K562 (cell line): ENCODE data around the gene FN1. TPM values are rescaled to one million over a fixed set of nuclear protein-coding genes. Genes with fewer than 3 reads are reported as not detected.

ENCODE experiments used
- ARID1B ChIP-seq: fragments of 450-650 bp; IDR thresholded peaks from 2 replicates; pipeline ENCODE4 v1.6.1; 2016; ENCODE audit warnings: antibody characterized with exemption, mild to moderate bottlenecking, inconsistent platforms
- ATF1 ChIP-seq, 2 experiments: fragments of 450-650 bp in 1 of 2; IDR thresholded peaks; 2 replicates each; pipeline ENCODE4 v1.6.1; 2016; ENCODE audit warnings: missing compliant biosample characterization in 1 of 2, missing genetic modification characterization in 1 of 2
- HDAC2 ChIP-seq: fragments of 450-650 bp; IDR thresholded peaks from 2 replicates; pipeline ENCODE4 v1.6.1; 2016; ENCODE audit warnings: mild to moderate bottlenecking
- MYC ChIP-seq, 2 experiments: fragments of 250-450 bp in 1 of 2; sonication (Bioruptor Pico) in 1 of 2; IDR thresholded peaks; 2 replicates each; pipeline versions ENCODE4 v1.5.1 to v1.6.1; 2012 to 2021; ENCODE audit warnings: low read depth in 2 of 2, borderline replicate concordance in 1 of 2, improper control_type of control experiment in 1 of 2, low read length in 1 of 2, mild to moderate bottlenecking in 1 of 2, moderate library complexity in 1 of 2
- NR3C1 ChIP-seq: sonication (generic); formaldehyde crosslinking; IDR thresholded peaks from 2 replicates; pipeline ENCODE4 v1.8.1; 2022; ENCODE audit warnings: missing genetic modification reagents
- PML ChIP-seq: IDR thresholded peaks from 2 replicates; pipeline ENCODE4 v1.6.1; 2012; ENCODE audit warnings: low read length, inconsistent platforms
- RBM15 ChIP-seq: fragments of 200-400 bp; formaldehyde crosslinking; IDR thresholded peaks from 2 replicates; pipeline ENCODE4 v1.6.1; 2018; ENCODE audit warnings: mild to moderate bottlenecking, low read length, moderate library complexity; ENCODE audit not compliant: insufficient read depth
- SNRNP70 ChIP-seq: fragments of 200-400 bp; formaldehyde crosslinking; optimal IDR thresholded peaks from 2 replicates; pipeline ENCODE3; 2017; ENCODE audit warnings: low read depth, low read length
- SUPT5H ChIP-seq: fragments of 450-650 bp; IDR thresholded peaks from 2 replicates; pipeline ENCODE4 v1.6.1; 2016
- ZNF232 ChIP-seq: sonication (generic); formaldehyde crosslinking; IDR thresholded peaks from 2 replicates; pipeline ENCODE4 v1.8.0; 2022; ENCODE audit warnings: mild to moderate bottlenecking, missing genetic modification reagents
- polyA plus RNA-seq, 8 experiments: library from polyadenylated mRNA; depleted of rRNA in 4 of 8; stranded (reverse) in 5 of 8; unstranded in 3 of 8; fragments of >200 nt; fragmentation: Nextera tagmentation in 2 of 8; fragmentation: Illumina TruSeq in 1 of 8; extraction: Ambion mirVana in 2 of 8; extraction: Trizol in 1 of 8; gene quantifications; 2 replicates each; pipeline versions ENCODE4 v1.2.1 to v1.2.3, GENCODE V29; 2011 to 2014; ENCODE audit warnings: inconsistent platforms in 1 of 8, missing spikeins in 1 of 8
- total RNA-seq, 7 experiments: library from RNA; depleted of rRNA in 6 of 7; stranded (reverse); fragments of >200 nt in 6 of 7; fragmentation: Illumina TruSeq in 2 of 7; extraction: Trizol in 2 of 7; gene quantifications; 2 replicates each; pipeline versions ENCODE4 v1.2.1 to v1.2.3, GENCODE V29; 2011 to 2021; ENCODE audit warnings: low replicate concordance in 1 of 7
- TF ChIP-seq, protein P1 (sequence below): sonication (generic); formaldehyde crosslinking; IDR thresholded peaks from 2 replicates; pipeline ENCODE4 v1.8.0; 2022; ENCODE audit warnings: mild to moderate bottlenecking, missing genetic modification reagents
- TF ChIP-seq, protein P2 (sequence below), 2 experiments: fragments of 450-650 bp; IDR thresholded peaks; 2 replicates each; pipeline ENCODE4 v1.6.1; 2016
- TF ChIP-seq, protein P3 (sequence below), 3 experiments: fragments of 200-800 bp in 1 of 3; sonication (Bioruptor generic) in 1 of 3; sonication (generic) in 1 of 3; formaldehyde crosslinking in 1 of 3; IDR thresholded peaks; 2 replicates each; pipeline versions ENCODE4 v1.6.1 to v1.8.0; 2016 to 2022; ENCODE audit warnings: mild to moderate bottlenecking in 2 of 3, missing compliant biosample characterization in 2 of 3, missing genetic modification characterization in 2 of 3, missing genetic modification reagents in 1 of 3
- TF ChIP-seq, protein P4 (sequence below): fragments of 450-650 bp; formaldehyde crosslinking; IDR thresholded peaks from 2 replicates; pipeline ENCODE4 v1.4.0; 2022; ENCODE audit warnings: mild to moderate bottlenecking, moderate library complexity

FN1 gene
- total and polyA plus RNA-seq, 9 of the 15 experiments (the other 6 are each of a cell fraction or from before 2014, with no cell fraction given): 7.4 to 19.1 (median 11.2) TPM

DNA sequence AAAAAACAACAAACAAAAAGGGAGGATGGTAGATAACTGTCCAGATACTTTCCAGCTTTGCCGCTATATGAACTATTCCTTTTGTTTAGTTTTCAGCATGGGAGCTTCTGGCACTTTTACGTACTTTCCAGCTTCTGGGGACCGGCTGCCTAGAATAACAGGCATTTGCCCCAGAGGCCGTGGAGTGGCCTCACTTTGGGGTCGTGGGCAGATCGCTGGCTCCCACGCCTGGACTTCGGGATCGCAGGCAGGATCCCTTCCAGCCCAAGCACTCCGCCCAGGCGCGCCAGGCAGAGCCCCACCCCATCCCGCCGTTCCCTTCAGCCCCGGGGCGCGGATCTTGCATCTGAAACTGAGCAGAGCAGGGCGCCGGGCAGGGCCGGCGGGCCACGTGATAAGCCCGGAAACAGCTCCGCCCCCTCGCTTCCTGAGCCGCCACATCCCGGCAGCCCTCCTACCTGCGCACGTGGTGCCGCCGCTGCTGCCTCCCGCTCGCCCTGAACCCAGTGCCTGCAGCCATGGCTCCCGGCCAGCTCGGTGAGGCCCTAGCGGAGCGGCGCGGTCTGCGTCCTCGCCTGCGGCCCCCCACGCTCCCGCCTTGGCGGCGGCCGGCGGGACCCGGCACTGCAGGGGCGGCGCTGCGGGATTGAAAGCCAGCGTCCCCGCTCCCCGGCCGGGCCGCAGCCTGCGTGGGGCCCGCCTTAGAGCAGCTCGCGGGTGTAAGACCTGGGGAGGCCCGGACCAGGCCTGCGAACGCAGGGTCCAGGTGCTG, 124.1 kb downstream of the FN1 start, which contains the start of gene ATIC (continued):
- TF ChIP-seq, protein P1, sequence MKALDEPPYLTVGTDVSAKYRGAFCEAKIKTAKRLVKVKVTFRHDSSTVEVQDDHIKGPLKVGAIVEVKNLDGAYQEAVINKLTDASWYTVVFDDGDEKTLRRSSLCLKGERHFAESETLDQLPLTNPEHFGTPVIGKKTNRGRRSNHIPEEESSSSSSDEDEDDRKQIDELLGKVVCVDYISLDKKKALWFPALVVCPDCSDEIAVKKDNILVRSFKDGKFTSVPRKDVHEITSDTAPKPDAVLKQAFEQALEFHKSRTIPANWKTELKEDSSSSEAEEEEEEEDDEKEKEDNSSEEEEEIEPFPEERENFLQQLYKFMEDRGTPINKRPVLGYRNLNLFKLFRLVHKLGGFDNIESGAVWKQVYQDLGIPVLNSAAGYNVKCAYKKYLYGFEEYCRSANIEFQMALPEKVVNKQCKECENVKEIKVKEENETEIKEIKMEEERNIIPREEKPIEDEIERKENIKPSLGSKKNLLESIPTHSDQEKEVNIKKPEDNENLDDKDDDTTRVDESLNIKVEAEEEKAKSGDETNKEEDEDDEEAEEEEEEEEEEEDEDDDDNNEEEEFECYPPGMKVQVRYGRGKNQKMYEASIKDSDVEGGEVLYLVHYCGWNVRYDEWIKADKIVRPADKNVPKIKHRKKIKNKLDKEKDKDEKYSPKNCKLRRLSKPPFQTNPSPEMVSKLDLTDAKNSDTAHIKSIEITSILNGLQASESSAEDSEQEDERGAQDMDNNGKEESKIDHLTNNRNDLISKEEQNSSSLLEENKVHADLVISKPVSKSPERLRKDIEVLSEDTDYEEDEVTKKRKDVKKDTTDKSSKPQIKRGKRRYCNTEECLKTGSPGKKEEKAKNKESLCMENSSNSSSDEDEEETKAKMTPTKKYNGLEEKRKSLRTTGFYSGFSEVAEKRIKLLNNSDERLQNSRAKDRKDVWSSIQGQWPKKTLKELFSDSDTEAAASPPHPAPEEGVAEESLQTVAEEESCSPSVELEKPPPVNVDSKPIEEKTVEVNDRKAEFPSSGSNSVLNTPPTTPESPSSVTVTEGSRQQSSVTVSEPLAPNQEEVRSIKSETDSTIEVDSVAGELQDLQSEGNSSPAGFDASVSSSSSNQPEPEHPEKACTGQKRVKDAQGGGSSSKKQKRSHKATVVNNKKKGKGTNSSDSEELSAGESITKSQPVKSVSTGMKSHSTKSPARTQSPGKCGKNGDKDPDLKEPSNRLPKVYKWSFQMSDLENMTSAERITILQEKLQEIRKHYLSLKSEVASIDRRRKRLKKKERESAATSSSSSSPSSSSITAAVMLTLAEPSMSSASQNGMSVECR: peak; percentile 90
- TF ChIP-seq, protein P2, sequence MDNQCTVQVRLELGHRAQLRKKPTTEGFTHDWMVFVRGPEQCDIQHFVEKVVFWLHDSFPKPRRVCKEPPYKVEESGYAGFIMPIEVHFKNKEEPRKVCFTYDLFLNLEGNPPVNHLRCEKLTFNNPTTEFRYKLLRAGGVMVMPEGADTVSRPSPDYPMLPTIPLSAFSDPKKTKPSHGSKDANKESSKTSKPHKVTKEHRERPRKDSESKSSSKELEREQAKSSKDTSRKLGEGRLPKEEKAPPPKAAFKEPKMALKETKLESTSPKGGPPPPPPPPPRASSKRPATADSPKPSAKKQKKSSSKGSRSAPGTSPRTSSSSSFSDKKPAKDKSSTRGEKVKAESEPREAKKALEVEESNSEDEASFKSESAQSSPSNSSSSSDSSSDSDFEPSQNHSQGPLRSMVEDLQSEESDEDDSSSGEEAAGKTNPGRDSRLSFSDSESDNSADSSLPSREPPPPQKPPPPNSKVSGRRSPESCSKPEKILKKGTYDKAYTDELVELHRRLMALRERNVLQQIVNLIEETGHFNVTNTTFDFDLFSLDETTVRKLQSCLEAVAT (IDR thresholded peaks at IDR 0.05): peak in 1 of 2 experiments; percentile 56; a peak in 1 of 4 replicates
- TF ChIP-seq, protein P3, sequence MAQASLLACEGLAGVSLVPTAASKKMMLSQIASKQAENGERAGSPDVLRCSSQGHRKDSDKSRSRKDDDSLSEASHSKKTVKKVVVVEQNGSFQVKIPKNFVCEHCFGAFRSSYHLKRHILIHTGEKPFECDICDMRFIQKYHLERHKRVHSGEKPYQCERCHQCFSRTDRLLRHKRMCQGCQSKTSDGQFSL (CRISPR knock-in tag; IDR thresholded peaks at IDR 0.05): peak; percentile 69; the same call in 1 of the 2 replicates
- TF ChIP-seq, protein P3 (tag; IDR thresholded peaks at IDR 0.05): no peak
- no peak for TF ChIP-seq SNRNP70
- TF ChIP-seq, protein P4, sequence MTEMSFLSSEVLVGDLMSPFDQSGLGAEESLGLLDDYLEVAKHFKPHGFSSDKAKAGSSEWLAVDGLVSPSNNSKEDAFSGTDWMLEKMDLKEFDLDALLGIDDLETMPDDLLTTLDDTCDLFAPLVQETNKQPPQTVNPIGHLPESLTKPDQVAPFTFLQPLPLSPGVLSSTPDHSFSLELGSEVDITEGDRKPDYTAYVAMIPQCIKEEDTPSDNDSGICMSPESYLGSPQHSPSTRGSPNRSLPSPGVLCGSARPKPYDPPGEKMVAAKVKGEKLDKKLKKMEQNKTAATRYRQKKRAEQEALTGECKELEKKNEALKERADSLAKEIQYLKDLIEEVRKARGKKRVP (CRISPR knock-in tag): no peak
- TF ChIP-seq SUPT5H: peak; percentile 71
- TF ChIP-seq NR3C1 (CRISPR knock-in tag): 0 out of 2 replicates have a peak, but pooled peaks have one; percentile 24
- peak; percentile 35; the same call in 1 of the 2 replicates for TF ChIP-seq PML
- TF ChIP-seq ARID1B: no peak
- 0 out of 2 replicates have a peak, but pooled peaks have one; percentile 41 for TF ChIP-seq ZNF232 (CRISPR knock-in tag)
- no peak for TF ChIP-seq RBM15
- TF ChIP-seq ATF1 (CRISPR knock-in tag; IDR thresholded peaks at IDR 0.05): no peak
- TF ChIP-seq ATF1 (tag; IDR thresholded peaks at IDR 0.05): peak; percentile 25; the same call in 1 of the 2 replicates
- no peak for TF ChIP-seq HDAC2
- peak; percentile 98 for TF ChIP-seq MYC (IDR thresholded peaks at IDR 0.05; ENCODE audit: low read depth, low read length)
- TF ChIP-seq MYC (CRISPR knock-in tag; IDR thresholded peaks at IDR 0.05; ENCODE audit: borderline replicate concordance, low read depth): peak; percentile 70; the same call in 1 of the 2 replicates
